Fibroblast of skin of scalp (primary cell): ENCODE measurements around the gene PKNOX1. TPM values are rescaled to one million over a fixed set of nuclear protein-coding genes. Genes with fewer than 3 reads are reported as not detected.
"Not testable (repeated sequence)": the region's sequence is repeated elsewhere in the genome, so short reads cannot be mapped to it uniquely, and the experiment has no call there.

Experiments used
- DNase-seq: peaks from one replicate; pipeline ENCODE4 v3.0.0-alpha.2; 2013
- polyA plus RNA-seq, 2 experiments: library from polyadenylated mRNA; unstranded; fragments of 120-200 nt; gene quantifications; one replicate each; pipeline ENCODE4 v1.2.1, GENCODE V29; 2013; ENCODE audit not compliant: insufficient read length in 2 of 2

PKNOX1 gene
- polyA plus RNA-seq (2013, experiment 1 of 2; ENCODE audit: insufficient read length), result 17.1 TPM
- 17.0 TPM for polyA plus RNA-seq (2013, experiment 2 of 2; ENCODE audit: insufficient read length)

DNA sequence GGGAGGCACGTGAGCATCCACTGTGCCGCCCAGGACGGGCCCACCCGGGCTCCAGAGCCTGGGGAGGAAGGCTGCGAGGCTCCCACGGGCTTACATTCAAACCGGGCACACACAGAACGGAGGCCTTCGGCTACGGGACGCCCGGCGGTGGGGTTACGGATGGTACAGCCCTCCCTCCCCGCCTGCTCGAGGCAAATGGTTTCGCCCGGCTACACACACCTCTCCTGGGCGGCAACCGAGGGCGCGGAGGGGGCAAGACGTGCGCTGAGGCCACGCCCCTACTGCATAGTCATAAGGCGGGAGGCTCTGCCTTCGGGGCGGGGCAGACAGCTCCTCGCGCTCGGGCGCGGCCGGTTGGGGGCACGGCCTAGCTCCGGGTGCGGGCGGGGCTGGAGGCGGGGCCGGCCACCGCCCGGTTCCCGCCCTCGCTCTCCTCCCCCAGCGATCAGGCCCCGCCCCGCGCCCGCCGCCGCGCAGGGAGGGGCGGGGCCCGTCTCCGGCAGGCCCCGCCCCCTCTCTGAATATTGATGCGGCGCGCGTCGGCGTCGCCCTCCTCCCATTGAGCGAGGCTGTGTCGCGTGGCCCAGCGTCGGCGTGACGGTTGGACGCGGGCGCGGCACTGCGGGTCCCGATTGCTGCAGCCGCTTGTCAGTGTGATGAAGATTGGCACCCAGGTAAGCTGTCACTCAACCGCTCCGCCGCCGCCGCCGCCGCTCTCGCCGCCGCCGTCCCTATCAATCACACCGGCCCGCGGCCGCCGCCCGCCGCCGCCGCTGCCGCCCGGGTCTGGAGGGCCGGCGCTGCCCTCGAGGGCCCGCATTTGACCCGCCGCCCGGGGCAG is at the start of gene PKNOX1:
TSS of gene PKNOX1 (plus strand) at position 572 of the 841 bp plus-strand sequence. CDS start 29,820 bp downstream, outside the sequence.
- peak; percentile 99 for DNase-seq

- DNase-seq, result no peak
Observed at GRCh38 chr21:42925114-42925926, 49.0 kb upstream of the PKNOX1 start, which contains the start of gene ERVH48-1. Gene ERVH48-1 (minus strand): TSS chr21:42925630. CDS start chr21:42919006, 6,624 bp downstream.

DNA sequence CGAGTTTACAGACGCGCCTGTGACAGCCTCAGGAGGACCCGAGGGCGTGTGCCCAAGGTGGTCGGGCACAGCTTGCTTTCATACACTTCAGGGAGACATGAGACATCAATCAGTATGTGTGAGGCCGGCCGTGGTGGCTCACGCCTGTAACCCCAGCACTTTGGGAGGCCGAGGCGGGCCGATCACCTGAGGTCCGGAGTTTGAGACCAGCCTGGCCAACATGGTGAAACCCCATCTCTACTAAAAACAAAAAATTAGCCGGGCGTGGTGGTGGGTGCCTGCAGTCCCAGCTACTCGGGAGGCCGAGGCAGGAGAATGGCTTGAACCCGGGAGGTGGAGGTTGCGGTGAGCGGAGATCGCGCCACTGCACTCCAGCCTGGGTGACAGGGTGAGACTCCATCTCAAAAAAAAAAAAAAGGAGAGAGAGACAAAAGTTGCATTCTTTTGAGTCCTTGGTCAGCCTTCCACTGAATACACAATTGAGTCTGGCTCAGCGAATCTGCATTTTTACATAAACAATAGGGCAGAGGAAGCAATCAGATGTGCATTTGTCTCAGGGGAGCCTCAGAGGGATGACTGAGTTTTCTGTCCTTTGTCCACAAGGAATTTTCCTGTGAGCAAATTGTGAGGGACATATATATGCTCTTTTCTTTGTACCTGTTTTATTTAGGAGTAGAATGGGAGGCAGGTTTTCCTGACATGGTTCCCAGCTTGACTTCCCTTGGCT is 46.7 kb upstream of the PKNOX1 start:
- not testable (repeated sequence) for DNase-seq

DNA sequence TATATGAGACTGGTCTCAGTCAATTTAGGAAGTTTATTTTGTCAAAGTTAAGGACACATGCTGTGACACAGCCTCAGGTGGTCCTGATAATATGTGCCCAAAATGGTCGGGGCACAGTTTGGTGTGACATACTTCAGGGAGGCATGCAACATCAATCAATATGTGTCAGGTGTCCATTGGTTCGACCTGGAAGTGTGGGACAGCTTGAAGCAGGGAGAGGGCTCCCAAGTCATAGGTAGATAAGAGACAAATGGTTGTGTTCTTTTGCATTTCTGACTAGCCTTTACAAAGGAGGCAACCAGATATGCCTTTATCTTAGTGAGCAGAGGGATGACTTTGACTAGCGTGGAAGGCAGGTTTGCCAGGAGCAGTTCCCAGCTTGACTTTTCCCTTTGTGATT is 44.4 kb upstream of the PKNOX1 start:
- no peak for DNase-seq

GRCh38 chr21:42931560-42932235 is 42.7 kb upstream of the PKNOX1 start:
- DNase-seq, result no peak

DNA sequence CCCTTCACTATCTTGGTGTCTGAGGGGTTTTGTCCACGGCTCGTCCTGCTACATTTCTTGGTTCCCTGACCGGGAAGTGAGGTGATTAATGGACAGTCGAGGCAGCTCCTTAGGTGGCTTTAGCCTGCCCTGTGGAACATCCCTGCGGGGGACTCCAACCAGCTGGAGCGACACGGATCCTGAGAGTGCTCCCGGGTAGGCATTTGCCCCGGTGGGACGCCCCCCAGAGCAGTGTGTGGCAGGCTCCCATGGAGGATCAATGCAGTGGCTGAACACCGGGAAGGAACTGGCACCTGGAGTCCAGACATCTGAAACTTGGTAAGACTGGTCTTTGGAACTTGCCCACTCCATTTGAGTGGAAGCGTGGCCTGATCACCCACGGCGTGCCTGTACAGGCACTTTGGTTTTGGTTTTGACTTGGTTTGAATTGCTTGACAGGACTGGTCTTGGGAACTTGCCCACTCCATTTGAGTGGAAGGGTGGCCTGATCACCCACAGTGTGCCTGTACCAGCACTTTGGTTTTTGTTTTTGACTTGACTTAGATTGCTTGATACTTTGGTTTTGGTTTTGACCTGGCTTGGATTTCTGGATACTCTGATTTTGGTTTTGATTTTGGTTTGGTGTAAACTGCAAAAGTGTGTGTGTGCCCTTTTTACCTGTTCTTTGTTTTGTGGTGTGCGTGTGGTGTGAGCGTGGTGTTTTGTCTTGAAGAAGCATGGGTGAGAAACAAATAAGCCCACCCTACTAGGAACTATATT is 41.8 kb upstream of the PKNOX1 start:
- DNase-seq, result not testable (repeated sequence)

DNA sequence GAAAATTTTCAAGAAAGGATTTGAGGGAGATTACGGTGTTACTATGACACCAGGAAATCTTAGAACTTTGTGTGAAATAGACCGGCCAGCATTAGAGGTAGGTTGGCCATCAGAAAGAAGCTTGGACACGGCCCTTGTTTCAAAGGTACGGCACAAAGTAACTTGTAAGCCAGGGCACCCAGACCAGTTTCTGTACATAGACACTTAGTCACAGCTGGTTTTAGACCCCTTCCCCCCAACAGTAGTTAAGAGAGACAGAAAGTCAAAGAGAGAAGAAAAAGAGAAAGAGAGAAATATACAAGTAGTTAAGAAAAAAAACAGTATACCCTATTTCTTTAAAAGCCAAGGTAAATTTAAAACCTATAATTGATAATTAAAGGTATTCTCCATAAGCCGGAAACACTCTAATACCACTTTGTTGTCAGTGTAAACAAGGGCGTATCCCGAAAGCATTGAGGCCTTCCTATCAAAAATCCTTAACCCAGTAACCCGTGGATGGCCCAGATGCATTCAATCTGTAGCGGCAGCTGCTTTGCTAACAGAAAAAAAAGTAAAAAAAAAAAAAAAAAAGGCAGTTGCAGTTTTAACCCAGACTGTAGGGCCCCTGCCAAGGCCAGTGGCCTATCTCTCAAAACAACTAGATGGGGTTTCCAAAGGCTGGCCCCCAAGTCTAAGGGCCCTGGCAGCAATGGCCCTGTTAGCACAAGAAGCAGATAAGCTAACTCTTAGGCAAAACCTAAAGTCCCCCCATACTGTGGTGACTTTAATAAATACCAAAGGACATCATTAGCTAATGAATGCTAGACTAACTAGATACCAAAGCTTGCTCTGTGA is 41.0 kb upstream of the PKNOX1 start:
- DNase-seq, result not testable (repeated sequence)

- DNase-seq, result not testable (repeated sequence)
Observed at GRCh38 chr21:42933973-42934372, 40.4 kb upstream of the PKNOX1 start.

DNA sequence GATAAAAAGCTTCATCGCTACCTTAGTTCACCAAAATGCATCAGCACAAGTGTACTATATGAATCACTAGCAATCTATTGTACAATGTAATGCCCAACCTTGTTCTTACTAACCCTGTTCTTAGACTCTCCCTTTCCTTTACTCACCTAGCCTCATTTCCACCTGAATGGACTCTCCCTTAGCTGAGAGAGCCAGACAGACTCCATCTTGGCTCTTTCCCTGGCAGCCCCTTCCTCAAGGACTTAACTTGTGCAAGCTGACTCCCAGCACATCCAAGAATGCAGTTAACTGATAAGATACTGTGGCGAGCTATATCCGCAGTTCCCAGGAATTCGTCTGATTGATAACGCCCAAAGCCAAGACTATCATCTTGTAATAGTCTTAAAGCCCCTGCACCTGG is 38.0 kb upstream of the PKNOX1 start:
- DNase-seq, result not testable (repeated sequence)

- not testable (repeated sequence) for DNase-seq
Observed at GRCh38 chr21:42937034-42937940, 37.1 kb upstream of the PKNOX1 start.

DNA sequence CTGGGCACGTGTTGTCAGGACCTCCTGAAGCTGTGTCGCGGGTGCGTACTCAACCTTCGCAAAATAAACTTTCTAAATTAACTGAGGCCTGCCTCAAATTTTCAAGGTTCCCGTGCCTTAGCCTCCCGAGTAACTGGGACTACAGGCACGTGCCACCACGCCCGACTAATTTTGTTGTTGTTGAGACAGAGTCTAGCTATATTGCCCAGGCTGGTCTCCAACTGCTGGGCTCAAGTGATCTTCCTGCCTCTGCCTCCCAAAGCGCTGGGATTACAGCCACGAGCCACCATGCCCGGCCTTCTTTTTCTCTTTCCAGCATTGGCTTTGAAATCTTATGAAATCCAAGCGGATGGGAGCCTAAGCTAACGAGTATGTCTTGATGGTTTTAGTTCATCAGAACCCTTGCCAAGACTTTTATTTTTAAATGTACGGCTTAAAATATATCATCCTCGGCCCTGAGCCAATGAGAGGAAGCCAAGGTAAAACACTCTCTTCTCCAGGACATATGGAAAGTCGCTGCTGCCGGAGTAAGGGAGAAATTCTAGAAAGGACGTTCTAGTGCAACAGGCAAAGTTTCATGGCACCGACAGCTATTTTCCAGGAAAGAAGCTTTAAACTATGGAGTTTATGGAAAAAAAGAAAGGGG is 36.3 kb upstream of the PKNOX1 start:
- no peak for DNase-seq

DNA sequence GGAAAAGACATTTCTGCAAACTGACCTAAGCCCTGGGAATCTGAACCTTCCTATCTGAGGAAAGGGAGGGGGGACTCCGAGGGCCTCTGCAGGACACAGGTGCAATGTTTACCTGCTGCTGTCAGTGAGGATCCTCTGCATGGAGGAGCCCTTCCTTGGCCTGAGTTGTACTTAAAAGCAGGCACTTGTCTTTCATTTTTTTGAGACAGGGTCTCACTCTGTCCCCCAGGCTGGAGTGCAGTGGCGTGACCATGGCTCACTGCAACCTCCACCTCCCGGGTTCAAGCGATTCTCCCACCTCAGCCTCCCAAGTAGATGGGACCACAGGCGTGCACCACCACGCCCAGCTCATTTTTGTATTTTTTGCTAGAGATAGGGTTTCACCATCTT is 35.8 kb upstream of the PKNOX1 start:
- DNase-seq, result not testable (repeated sequence)

- DNase-seq, result peak; percentile 97
Observed at GRCh38 chr21:42939582-42940413, 34.6 kb upstream of the PKNOX1 start.

- no peak for DNase-seq
Observed at GRCh38 chr21:42941696-42942085, 32.7 kb upstream of the PKNOX1 start.

DNA sequence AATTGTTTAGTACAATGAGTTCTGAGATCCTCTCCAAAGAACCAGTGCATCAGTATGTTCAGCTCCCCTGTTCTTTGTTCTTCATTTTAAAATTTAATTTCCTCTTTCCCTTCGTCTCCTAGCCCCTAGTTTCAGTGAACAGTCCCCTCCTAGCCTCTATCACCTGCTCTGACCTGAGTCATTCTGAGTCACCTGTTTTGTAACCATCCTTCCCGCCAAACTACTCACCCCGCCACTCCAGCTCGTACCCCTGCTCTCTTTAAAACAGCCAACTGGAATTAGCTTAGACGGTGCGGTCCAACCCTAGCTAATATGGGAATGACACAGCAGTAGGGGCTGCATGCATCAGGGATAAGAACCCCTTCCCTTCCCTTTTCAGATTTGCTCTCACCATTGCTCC is 32.1 kb upstream of the PKNOX1 start:
- DNase-seq, result no peak

DNA sequence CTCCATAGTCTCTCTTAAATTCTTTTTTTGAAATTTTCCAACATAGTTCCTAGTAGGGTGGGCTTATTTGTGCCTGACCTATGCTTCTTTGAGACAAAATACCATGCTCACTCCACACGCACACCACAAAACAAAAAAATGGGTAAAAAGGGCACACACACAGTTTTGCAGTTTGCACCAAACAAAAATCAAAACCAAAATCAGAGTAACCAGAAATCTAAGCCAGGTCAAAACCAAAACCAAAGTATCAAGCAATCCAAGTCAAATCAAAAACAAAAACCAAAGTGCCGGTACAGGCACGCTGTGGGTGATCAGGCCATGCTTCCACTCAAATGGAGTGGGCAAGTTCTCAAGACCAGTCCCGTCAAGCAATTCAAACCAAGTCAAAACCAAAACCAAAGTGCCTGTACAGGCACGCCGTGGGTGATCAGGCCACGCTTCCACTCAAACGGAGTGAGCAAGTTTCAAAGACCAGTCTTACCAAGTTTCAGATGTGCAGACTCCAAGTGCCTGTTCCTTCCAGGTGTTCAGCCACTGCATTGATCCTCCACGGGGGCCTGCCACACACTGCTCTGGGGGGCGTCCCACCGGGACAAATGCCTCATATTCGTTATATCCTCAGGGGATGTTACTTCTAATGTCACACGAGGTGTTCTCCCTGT is 25.1 kb upstream of the PKNOX1 start:
- DNase-seq, result not testable (repeated sequence)

- not testable (repeated sequence) for DNase-seq
Observed at GRCh38 chr21:42951193-42951592, 23.2 kb upstream of the PKNOX1 start.
